NOMO-1 treated with dmso at 0.1 percent for 144 hours (cell line): ENCODE data around the gene ATP2C2.
"Not testable (repeated sequence)": the region's sequence is repeated elsewhere in the genome, so short reads cannot be mapped to it uniquely, and the experiment has no call there.

Source experiments
- DNase-seq: peaks from one replicate; lab custom pipeline; 2025; ENCODE audit not compliant: unreplicated experiment; lab: John Stamatoyannopoulos, UW

The ATP2C2 gene

DNA sequence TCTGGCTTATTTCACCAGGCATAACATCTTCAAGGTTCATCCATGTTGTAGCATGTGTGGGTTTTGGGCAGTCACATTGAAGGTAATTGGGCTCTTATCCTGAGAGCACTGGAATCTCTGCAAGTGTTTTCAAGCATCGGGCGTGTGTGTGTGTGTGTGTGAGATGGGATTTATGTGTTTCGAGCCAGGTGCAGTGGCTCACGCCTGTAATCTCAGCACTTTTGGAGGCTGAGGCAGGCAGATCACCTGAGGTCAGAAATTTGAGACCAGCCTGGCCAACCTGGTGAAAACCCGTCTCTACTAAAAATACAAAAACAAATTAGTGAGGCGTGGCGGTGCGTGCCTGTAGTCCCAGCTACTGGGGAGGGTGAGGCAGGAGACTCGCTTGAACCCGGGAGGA, 27.7 kb downstream of the ATP2C2 start:
- DNase-seq = not testable (repeated sequence)

GRCh38 chr16:84396537-84397008, 28.2 kb downstream of the ATP2C2 start:
- no peak for DNase-seq

GRCh38 chr16:84397090-84397489, 28.8 kb downstream of the ATP2C2 start:
- DNase-seq = no peak

GRCh38 chr16:84398701-84399100, 30.4 kb downstream of the ATP2C2 start:
- no peak for DNase-seq

- not testable (repeated sequence) for DNase-seq
Observed at GRCh38 chr16:84399912-84400311, 31.6 kb downstream of the ATP2C2 start.

DNA sequence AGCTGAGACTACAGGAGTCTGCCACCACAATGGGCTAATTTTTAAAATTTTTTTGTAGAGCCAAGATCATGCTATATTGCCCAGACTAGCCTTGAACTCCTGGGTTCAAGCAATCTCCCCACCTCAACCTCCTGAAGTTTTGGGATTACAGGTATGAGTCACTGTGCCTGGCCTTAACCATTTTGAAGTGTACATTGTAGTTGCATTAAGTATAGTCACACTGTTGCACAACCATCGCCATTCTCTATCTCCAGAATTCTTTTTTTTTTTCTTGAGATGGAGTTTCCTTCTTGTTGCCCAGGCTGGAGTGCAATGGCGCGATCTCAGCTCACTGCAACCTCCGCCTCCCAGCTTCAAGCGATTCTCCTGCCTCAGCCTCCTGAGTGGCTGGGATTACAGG, 35.1 kb downstream of the ATP2C2 start:
- DNase-seq = not testable (repeated sequence)

- DNase-seq = no peak
Observed at GRCh38 chr16:84404324-84404723, 36.0 kb downstream of the ATP2C2 start.

DNA sequence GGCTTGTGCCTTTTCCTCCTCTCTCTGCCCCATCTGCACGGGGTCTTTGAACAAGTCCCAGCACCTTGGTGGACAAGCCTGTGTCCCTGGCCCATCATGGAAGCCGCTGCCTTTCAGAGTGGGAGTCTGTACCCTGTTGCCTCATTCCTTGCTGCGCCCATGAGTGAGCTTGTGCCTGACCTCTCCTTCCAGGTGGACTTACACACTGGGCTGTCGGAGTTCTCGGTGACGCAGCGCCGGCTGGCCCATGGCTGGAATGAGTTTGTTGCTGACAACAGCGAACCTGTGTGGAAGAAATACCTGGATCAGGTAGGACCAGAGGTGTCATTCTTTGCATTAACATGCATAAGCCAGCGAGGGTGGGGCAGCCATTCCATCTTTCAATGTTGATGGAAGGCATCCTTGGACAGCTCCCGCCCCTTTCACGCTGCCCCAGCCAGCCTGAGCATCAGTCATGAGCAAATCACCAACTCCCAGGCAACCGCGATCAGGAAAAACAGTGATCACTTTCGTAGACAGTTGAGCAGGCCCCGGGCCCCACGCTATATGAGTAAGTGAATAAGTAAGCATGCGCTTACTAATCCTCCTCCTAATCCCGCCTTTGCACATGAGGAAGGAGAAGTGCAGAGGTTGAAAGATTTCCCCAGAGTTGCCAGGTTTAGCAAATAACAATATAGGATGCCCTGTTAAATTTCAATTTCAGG, 36.8 kb downstream of the ATP2C2 start:
- no peak for DNase-seq

- DNase-seq = no peak
Observed at GRCh38 chr16:84406006-84406963, 37.9 kb downstream of the ATP2C2 start.

DNA sequence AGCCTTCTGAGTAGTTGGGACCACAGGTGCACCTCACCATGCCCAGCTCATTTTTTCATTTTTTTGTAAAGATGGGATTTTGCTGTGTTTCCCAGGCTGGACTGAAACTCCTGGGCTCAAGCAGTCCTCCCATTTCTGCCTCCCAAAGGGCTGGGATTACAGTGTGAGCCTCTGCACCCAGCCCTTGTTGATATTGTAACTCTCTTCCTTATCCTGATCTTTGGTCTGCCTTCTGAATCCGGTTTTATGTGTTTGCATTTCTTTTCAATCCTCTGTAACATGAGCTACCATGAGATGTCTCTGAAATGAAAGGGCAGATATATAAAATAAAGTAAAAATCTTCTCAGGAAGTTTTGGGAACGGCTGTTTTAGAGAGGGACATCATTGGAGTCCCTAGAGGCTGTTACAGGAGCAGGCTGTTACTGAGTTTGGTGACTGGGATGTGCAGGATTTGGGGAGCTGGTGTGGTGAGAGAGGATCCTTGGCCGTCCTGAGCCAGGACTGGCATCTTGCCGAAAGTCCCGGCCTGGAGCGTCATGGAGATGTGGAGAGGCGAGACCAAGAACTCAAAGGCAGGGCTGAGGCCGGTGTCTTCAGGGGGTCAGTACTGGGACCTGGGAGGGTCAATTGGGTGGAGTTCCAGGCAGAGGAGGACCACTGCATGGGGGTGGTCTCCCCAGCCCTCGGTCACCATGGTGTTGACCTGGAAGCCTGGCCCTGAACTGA, 39.4 kb downstream of the ATP2C2 start:
- DNase-seq = no peak

DNA sequence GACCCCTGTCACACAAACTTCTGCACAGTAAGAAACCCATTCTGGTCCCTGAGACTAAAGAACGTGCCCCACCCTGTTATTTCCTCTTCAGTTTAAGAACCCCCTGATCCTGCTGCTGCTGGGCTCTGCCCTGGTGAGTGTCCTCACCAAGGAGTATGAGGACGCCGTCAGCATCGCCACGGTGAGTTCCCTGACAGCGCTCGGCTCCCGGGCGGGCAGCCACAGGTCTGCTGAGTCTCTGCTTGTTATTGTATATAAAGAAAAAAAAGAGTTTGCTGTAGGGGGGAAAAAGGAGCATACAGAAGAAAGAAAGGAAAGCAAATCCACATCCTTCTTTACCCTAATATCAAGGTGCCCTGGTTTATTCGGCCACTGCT, 40.0 kb downstream of the ATP2C2 start:
- DNase-seq = no peak

GRCh38 chr16:84408856-84409255, 40.5 kb downstream of the ATP2C2 start:
- DNase-seq = no peak

- DNase-seq = no peak
Observed at GRCh38 chr16:84410361-84411138, 42.2 kb downstream of the ATP2C2 start.

DNA sequence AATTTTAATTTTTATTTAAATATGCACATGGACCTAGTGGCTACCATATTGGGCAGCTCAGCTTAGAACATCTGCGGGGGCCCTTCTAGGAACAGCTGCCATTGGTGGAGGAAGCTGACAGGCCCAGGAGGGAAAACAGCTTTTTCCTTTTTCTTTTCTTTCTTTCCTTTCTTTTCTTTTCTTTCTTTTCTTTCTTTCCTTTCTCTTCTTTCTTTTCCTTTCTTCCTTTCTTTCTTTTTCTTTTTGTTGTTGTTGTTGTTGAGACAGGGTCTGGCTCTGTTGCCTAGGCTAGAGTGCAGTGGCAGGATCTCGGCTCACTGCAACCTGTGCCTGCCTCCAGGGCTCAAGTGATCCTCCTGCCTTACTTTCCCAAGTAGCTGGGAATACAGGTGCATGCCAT, 43.4 kb downstream of the ATP2C2 start:
- no peak for DNase-seq

DNA sequence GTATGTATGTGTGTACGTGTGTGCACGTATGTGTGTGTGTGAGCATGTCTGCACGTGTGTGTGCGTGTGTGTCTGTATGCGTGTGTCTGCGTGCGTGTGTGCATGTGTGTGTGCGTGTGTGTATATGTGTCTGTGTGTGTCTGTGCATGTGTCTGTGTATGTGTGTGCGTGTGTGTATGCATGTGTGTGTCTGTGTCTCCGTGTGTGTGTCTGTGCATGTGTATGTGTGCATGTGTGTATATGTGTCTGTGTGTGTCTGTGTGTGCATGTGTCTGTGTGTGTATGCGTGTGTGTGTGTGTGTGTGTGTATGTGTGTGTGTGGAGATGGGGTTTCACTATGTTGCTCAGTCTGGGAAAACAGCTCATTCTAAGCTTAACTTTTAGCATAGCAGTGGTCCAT, 43.9 kb downstream of the ATP2C2 start:
- no peak for DNase-seq

- DNase-seq = no peak
Observed at GRCh38 chr16:84413244-84414004, 45.1 kb downstream of the ATP2C2 start.

DNA sequence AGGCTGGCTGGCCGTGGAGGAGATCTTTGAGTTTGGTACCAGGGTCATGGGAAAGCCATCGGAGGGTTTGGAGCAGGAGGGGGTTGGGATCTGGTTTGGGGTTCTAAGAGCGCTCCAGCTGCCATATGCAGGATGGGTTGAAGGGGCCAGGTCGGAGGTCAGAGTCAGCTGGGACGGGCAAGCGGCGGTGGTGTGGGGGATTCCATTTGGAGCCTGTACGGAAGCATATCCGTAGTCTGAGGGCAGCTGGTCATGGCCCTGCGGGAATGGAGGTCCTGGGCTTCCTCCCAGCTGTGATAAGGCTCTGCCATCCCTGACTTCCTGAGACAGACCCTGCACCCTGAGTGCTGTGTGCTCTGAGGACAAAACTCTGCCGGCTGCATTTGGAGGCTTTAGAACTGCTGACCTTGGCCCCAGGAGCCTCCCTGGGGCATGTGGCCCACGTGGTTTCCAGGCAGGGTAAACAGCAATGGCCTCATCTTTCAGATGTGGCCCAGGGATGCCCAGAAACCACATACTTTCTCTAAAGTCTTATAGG, 46.5 kb downstream of the ATP2C2 start:
- DNase-seq = no peak

GRCh38 chr16:84416407-84417321, 48.3 kb downstream of the ATP2C2 start:
- DNase-seq = no peak
